BLaER1 treated with 17β-estradiol and CSF1 and Interleukin-3, amounts not matched to agents 10 nM and 100 nM (cell line): Measurements from ENCODE around the gene SUFU.

ENCODE experiments used
- H3K27ac ChIP-seq, 11 experiments: shearing (Covaris generic); formaldehyde crosslinking; 2 replicates each; pipeline ENCODE4 v1.8.1; 2022
- H3K27me3 ChIP-seq, 11 experiments: shearing (Covaris generic); formaldehyde crosslinking; 2 replicates each; pipeline ENCODE4 v1.8.1; 2022
- H3K36me3 ChIP-seq, 11 experiments: shearing (Covaris generic); formaldehyde crosslinking; 2 replicates each; pipeline ENCODE4 v1.8.1; 2022
- H3K4me1 ChIP-seq, 10 experiments: shearing (Covaris generic); formaldehyde crosslinking; 2 replicates each; pipeline ENCODE4 v1.8.1; 2022
- H3K4me2 ChIP-seq, 11 experiments: shearing (Covaris generic); formaldehyde crosslinking; 2 replicates each; pipeline ENCODE4 v1.8.1; 2022
- H3K4me3 ChIP-seq, 10 experiments: shearing (Covaris generic); formaldehyde crosslinking; 2 replicates each; pipeline ENCODE4 v1.8.1; 2022
- H3K9ac ChIP-seq, 11 experiments: shearing (Covaris generic); formaldehyde crosslinking; 2 replicates each; pipeline ENCODE4 v1.8.1; 2022
- H3K9me3 ChIP-seq, 11 experiments: shearing (Covaris generic); formaldehyde crosslinking; replicated peaks in 1 of 11; 2 replicates each; pipeline ENCODE4 v1.8.1; 2022
- H4K20me1 ChIP-seq, 11 experiments: shearing (Covaris generic); formaldehyde crosslinking; 2 replicates each; pipeline ENCODE4 v1.8.1; 2022
- Cebpa-rat ChIP-seq, 11 experiments: shearing (Covaris generic); IDR thresholded peaks; 2 replicates each; pipeline ENCODE4 v1.8.1; 2022

Gene SUFU

DNA sequence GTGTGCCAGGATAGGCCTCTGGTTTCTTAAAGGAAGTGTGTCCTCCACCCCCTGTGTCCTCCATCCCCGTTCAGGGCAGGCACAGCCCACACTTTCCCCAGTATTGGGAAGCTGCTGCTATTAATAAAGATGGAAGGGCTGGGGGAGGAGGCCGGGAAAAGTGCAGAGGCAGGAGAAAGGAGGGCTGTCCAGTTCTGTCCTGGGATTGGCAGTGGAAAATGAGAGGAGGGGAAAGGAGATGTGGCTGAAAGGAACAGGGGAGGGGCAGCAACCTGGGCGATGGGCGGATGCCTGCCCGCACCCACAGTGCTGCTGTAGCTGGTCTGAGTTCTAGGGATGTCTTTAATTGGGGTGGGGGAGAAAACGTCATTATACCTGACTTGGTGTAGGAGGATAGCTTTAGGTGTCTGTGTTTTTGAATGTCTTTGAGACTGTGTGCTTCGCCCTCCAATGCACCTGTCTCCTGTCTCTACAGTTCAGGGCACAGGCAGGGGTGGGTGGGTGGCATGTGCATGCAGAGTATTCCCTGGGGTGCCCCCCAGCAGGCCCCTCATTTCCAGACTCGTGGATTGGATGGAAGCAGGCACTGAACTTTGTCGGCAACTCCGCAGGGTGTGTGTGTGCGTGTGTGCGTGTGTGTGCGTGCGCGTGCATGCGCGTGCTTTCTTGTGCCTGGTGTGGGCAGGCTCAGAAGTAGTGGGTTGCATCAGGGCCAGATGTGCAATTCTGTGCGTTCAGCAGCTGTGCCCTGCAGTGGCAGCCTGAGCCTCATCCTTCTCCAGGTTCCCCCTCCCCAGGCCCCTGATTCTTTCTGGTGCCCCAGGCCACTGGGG lies 143.1 kb downstream of the SUFU start:
- peaks cover 50 to 55% (median 54%) of the 10 kb centered on the region in 10 experiments for H3K4me1 ChIP-seq
- peak overlapping the region; percentile 78 to 100 (median 96) for H3K4me3 ChIP-seq
- peak overlapping the region; percentile 97 to 100 (median 99) for H3K4me2 ChIP-seq
- H3K36me3 ChIP-seq, result peaks cover 4 to 39% (median 26%) of the 10 kb centered on the region in 11 experiments; a peak in 17 of 22 replicates
- H3K27me3 ChIP-seq, result no peaks in the 10 kb centered on the region
- peaks cover 0 to under 1% (median 0%) of the 10 kb centered on the region in 11 experiments; a peak in 1 of 22 replicates for H3K9me3 ChIP-seq
- H3K27ac ChIP-seq, result peak overlapping the region; percentile 93 to 99 (median 98)
- H4K20me1 ChIP-seq, result peaks cover 55 to 74% (median 70%) of the 10 kb centered on the region in 11 experiments
- 0 out of 22 replicates have a peak, but pooled peaks of 1 of the 11 experiments have one; percentile 7 for TF ChIP-seq Cebpa-rat (IDR thresholded peaks at IDR 0.05)
- peak overlapping the region; percentile 96 to 99 (median 98) for H3K9ac ChIP-seq

DNA sequence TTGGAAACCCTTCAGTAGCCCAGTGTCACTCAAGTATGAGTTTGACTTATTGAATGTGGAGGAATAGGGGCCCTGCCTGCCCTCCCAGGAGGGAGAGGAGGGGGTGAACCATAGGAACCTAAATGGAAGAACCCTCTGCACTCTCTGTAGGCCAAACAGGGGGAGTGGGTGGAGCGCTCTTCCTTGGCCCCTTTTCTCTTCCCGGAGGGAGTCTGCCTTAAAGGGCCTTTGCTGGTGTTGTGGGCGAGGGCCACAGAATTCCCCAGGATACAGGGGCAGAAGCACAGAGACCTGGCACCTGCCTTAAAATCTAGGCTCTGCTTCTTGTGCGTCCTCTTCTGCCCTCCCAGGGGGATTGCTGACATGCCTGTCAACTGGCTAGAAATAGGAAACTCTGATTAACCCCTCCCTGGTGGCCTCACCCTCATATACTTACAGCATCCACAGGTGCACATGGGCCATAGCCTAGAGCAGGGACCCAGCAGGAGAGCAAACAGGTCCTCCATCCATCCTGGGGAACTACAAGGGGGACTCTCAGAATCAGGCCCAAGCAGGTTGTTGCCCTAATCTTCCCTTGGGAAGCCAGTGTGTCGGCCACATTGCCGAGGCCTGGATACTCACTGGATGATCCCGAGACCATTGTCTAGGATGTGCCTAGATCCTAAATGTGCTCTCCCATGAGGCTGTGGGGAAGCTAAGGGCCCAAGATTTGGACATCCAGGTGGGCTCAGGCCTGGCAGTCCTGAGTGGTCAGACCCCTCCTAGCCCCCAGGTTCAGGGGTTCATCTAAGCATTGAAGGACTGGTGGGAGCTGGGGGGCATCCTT lies 143.9 kb downstream of the SUFU start:
- Histone ChIP-seq H3K27me3 (no peaks in the 10 kb centered on the region), H3K9ac (peak overlapping the region; percentile 96 to 99 (median 98)), H3K27ac (peak overlapping the region; percentile 93 to 99 (median 98); a peak in 21 of 22 replicates), H3K4me2 (peak overlapping the region; percentile 97 to 100 (median 99)), H3K9me3 (no peaks in the 10 kb centered on the region), H3K4me1 (peaks cover 58 to 63% (median 62%) of the 10 kb centered on the region in 10 experiments), H4K20me1 (peaks cover 63 to 82% (median 78%) of the 10 kb centered on the region in 11 experiments), H3K4me3 (peak overlapping the region; percentile 78 to 100 (median 96)), H3K36me3 (peaks cover 5 to 48% (median 33%) of the 10 kb centered on the region in 11 experiments; a peak in 20 of 22 replicates)
- TF ChIP-seq Cebpa-rat (IDR thresholded peaks at IDR 0.05), result no peak

DNA sequence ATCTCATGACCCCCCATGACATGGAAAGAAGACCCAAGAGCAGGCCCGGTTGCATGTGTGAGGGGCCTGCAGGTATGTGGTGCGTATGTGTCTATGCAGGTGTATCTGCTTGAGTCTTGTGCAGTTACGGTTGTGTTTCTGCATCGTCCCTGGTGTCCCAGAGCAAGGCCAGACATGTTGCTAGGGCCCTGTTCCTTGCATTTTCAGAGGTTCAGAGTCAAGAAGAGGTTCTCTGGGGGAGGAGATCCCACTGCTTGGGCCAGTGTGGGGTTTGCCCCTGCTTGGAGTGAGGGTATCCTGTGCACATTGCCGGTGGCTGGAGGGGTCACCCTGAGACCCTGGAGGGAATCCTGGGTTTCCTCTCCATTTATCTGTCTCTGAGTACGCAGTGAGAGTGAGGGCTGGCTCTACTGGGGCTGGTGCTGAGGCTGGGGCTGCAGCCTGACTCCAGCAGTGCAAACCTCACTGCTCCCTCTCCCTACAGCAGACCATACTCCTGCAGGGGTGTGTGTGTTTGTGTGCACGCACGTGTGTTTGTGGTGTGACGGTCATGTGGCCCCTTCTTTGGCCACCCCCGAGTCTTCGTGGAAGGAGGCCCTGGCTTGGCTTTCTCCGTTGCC lies 144.6 kb downstream of the SUFU start:
- Histone ChIP-seq H3K4me2 (peak overlapping the region; percentile 97 to 100 (median 99)), H3K4me1 (peaks cover 65 to 70% (median 69%) of the 10 kb centered on the region in 10 experiments), H3K9me3 (no peaks in the 10 kb centered on the region), H3K4me3 (peak overlapping the region; percentile 78 to 100 (median 96)), H3K9ac (peak overlapping the region; percentile 96 to 99 (median 98)), H3K27ac (peak overlapping the region in 8 of 11 experiments; percentile 11 to 99 (median 98); a peak in 14 of 22 replicates), H4K20me1 (peaks cover 71 to 89% (median 85%) of the 10 kb centered on the region in 11 experiments), H3K27me3 (no peaks in the 10 kb centered on the region), H3K36me3 (peaks cover 12 to 55% (median 41%) of the 10 kb centered on the region in 11 experiments)
- TF ChIP-seq Cebpa-rat (IDR thresholded peaks at IDR 0.05), result no peak

DNA sequence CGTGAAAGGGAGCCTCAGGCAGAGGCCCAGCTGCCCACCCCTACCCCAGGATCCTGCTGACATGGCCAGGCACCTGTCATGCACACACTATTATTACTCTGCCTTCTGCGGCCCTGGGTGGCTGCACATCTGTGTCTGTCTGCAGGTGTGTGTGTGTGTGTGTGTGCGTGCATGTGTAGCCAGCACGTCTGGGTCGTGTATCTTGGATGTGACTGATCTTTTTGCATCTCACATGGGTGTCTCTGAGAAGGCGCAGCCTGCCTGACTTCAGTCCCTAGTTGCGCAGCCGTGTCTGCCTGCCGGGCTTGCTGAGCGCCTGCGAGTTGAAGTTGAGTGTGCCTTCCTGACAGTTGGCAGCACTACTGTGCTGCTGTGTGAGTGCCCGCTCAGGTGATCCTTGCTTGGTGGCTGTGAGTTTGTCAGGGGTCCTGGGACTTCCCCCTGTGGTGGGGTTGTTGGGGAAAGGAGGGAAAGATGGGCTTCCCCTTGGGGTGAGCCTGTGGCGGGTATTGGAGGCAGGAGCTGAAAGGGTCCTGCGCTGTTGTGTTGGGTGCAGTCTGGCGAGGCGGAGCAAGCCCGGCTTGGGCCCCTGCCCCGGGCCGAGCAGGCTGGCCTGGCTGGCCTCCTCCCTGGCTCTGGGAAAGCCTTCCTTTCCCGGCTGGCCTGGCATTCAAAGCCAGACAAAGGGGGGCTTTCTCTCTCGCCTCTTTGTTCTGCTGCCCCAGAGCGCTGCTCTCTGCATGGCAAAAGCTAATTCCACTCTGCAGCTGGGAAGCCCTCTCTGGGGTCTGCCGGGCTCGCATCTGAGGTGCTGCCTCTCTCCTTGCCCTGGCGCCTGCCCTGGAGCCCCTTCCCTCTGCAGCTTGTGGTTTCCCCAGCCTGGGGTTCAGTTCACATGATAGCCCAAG lies 145.4 kb downstream of the SUFU start:
- no peaks in the 10 kb centered on the region for H3K9me3 ChIP-seq
- peaks cover 20 to 63% (median 48%) of the 10 kb centered on the region in 11 experiments for H3K36me3 ChIP-seq
- no peaks in the 10 kb centered on the region for H3K27me3 ChIP-seq
- H3K9ac ChIP-seq, result peak overlapping the region; percentile 96 to 99 (median 98)
- TF ChIP-seq Cebpa-rat (IDR thresholded peaks at IDR 0.05), result no peak
- H4K20me1 ChIP-seq, result peaks cover 78 to 97% (median 92%) of the 10 kb centered on the region in 11 experiments
- H3K4me3 ChIP-seq, result peak overlapping the region; percentile 78 to 100 (median 96)
- H3K4me2 ChIP-seq, result peak overlapping the region; percentile 97 to 100 (median 99)
- H3K4me1 ChIP-seq, result peaks cover 73 to 77% (median 75%) of the 10 kb centered on the region in 10 experiments
- peak overlapping the region; percentile 17 to 98 (median 62); a peak in 20 of 22 replicates for H3K27ac ChIP-seq

DNA sequence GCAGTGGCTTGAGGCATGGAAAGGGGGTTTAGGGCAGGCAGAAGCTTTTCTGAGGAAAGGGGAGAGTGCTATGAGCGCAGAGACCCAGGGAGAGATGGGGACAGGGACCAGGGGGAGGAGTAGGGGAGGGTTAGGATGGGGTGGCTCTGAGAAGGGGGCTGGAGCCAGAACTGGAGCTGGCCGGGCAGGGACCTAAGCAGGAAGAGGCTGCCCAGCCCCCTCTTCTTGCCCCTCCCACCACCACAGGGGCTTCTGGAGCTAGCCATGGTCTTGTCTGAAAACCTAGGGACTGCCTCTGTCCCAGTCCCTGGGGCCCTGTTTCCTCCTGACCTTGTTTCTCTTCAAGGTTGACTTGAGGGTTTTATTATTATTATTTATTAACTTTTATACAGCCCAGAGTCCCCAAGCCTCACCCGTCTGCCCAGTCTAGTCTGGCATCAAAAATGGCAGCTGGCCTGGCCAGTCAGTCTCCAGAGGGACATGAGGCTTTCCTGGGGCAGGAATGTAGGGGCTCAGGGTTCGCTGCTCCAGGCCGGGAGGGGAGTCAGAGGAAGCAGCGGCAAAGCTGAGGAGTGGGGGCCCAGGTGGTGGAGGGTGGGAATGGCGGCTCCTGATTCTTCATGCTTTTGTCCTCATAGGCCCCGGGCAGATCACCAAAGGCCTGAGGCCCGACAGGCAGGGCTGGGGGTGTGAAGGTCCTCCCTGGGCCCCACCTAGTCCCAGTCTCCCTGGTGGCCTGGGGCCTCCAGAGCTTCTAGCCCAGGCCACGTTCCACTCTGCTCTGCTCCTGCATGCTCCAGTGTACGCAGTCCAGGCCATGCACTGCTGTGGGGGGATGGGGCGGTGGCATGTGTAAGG lies 146.3 kb downstream of the SUFU start:
- H3K9ac ChIP-seq, result peak overlapping the region; percentile 96 to 99 (median 98)
- H3K27ac ChIP-seq, result peak overlapping the region; percentile 17 to 98 (median 61); a peak in 19 of 22 replicates
- peak overlapping the region; percentile 97 to 100 (median 99) for H3K4me2 ChIP-seq
- H3K27me3 ChIP-seq, result no peaks in the 10 kb centered on the region
- peak overlapping the region; percentile 78 to 100 (median 96) for H3K4me3 ChIP-seq
- TF ChIP-seq Cebpa-rat (IDR thresholded peaks at IDR 0.05), result no peak
- H3K4me1 ChIP-seq, result peaks cover 73 to 86% (median 81%) of the 10 kb centered on the region in 10 experiments
- no peaks in the 10 kb centered on the region for H3K9me3 ChIP-seq
- peaks cover 86 to 98% (median 92%) of the 10 kb centered on the region in 11 experiments for H4K20me1 ChIP-seq
- peaks cover 29 to 71% (median 57%) of the 10 kb centered on the region in 11 experiments for H3K36me3 ChIP-seq

DNA sequence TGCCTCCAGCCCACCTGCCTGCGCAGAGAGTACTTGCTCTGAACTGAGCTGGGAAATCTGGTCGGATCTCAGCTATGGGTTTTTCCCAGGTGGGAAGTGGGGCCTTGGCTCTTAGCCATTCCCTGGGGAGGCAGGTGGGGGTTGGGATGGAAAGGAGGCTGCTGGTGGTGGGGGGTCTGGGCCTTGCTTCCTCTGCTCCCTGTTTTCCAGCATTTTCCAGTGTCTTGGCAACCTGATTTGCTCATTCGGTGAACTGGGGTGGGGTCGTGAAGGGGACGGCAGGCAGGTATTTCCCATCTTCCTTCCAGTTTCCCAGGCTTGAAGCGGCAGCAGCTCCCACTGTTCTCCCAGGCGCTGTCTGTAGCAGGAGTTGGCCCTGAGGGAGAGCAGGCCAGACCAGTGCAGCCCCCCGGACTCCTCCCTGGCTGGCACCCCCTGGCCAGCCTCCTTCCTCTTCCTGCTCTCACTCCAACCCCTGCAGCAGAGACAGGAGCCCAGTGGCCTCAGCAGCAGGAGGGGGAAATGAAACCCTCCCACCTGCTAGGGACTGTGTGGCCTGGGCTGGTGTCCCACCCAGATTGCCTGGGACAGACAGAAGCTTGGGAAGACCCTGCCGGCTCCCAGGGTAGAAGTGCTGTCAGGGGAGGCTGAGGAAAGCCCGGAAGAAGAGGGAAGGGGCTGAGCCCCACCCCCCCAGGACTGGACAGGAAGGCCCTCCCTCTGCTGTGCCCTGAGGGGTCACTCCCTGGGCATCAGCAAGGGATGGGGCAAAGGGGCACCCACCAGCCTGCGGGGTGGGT lies 147.1 kb downstream of the SUFU start:
- no peak for TF ChIP-seq Cebpa-rat (IDR thresholded peaks at IDR 0.05)
- no peaks in the 10 kb centered on the region for H3K9me3 ChIP-seq
- peak overlapping the region in 10 of 11 experiments; percentile 40 to 98 (median 60); a peak in 20 of 22 replicates for H3K27ac ChIP-seq
- peaks cover 94 to 100% (median 95%) of the 10 kb centered on the region in 11 experiments for H4K20me1 ChIP-seq
- peak overlapping the region; percentile 52 to 99 (median 97); a peak in 21 of 22 replicates for H3K9ac ChIP-seq
- H3K4me1 ChIP-seq, result peaks cover 73 to 90% (median 83%) of the 10 kb centered on the region in 10 experiments
- peaks cover 37 to 80% (median 65%) of the 10 kb centered on the region in 11 experiments for H3K36me3 ChIP-seq
- H3K4me3 ChIP-seq, result peak overlapping the region; percentile 43 to 100 (median 96); a peak in 19 of 20 replicates
- no peaks in the 10 kb centered on the region for H3K27me3 ChIP-seq
- H3K4me2 ChIP-seq, result peak overlapping the region; percentile 97 to 100 (median 99)
